Measurements from ENCODE around the gene PLAC1. TPM values are rescaled to one million over a fixed set of nuclear protein-coding genes. Genes with fewer than 3 reads are reported as not detected.

Gene PLAC1
- total and polyA plus RNA-seq, 2 of the 13 experiments (the other 11 are each of a cell fraction or from before 2014, with no cell fraction given), result 0.40 to 2.7 TPM

GRCh38 chrX:134653835-134654234 lies 4.4 kb downstream of the PLAC1 start:
- intact Hi-C loops (cut with micrococcal nuclease; ENCODE audit: unreplicated experiment) (no loop called here), in situ Hi-C loops (cut with HindIII; ENCODE audit: extremely low pct_ligation_motif_present, low pct_unique_long_range_greater_than_20kb) (no loop called here)
- ATAC-seq, result no peak
- Histone ChIP-seq H3K4me1 (ENCODE audit: insufficient read depth, low read length) (no peaks in the 10 kb centered on the region), H3K27ac (ENCODE audit: extremely low read length, insufficient read depth, low read length) (no peak overlapping the region), H3K36me3 (replicated peaks in 1 of 2; ENCODE audit: control insufficient read depth in 1 of 2, insufficient read depth in 2 of 2, low read length in 2 of 2) (no peaks in the 10 kb centered on the region), H4K20me1 (ENCODE audit: insufficient read depth, low read length) (no peaks in the 10 kb centered on the region), H3K4me2 (ENCODE audit: low read depth, low read length) (no peak overlapping the region), H3K9me3 (ENCODE audit: low read length) (no peaks in the 10 kb centered on the region), H3K79me2 (ENCODE audit: insufficient read depth, low read length) (no peaks in the 10 kb centered on the region), H3K4me3 (replicated peaks in 1 of 3; ENCODE audit: insufficient read depth in 1 of 3, low read depth in 2 of 3, low read length in 3 of 3) (no peak overlapping the region), H3K9ac (ENCODE audit: insufficient read depth, low read depth, low read length) (no peak overlapping the region), H2AFZ (ENCODE audit: low read length) (no peak overlapping the region), H3K27me3 (ENCODE audit: control insufficient read depth in 1 of 2, insufficient read depth in 2 of 2, low read length in 2 of 2) (no peaks in the 10 kb centered on the region)
- no CpG with 5 or more reads among the region's 1 CpG for WGBS (ENCODE audit: low lambda C conversion rate)
- CTCF ChIA-PET (ENCODE audit: low intra/inter-chr PET ratio, low total read pairs), result no interaction called here
- no peak for TF ChIP-seq ZNF878 (CRISPR knock-in tag; IDR thresholded peaks at IDR 0.05)
- TF ChIP-seq, protein P1, sequence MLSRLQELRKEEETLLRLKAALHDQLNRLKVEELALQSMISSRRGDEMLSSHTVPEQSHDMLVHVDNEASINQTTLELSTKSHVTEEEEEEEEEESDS (CRISPR knock-in tag; IDR thresholded peaks at IDR 0.05; ENCODE audit: borderline replicate concordance), result no peak
- no peak for TF ChIP-seq ZNF720 (CRISPR knock-in tag; IDR thresholded peaks at IDR 0.05)
- TF ChIP-seq SMAD9 (CRISPR knock-in tag; IDR thresholded peaks at IDR 0.05), result no peak
- TF ChIP-seq ZBTB25 (CRISPR knock-in tag; IDR thresholded peaks at IDR 0.05), result no peak
- no peak for TF ChIP-seq ZNF547 (CRISPR knock-in tag; IDR thresholded peaks at IDR 0.05)
- TF ChIP-seq, protein P2, sequence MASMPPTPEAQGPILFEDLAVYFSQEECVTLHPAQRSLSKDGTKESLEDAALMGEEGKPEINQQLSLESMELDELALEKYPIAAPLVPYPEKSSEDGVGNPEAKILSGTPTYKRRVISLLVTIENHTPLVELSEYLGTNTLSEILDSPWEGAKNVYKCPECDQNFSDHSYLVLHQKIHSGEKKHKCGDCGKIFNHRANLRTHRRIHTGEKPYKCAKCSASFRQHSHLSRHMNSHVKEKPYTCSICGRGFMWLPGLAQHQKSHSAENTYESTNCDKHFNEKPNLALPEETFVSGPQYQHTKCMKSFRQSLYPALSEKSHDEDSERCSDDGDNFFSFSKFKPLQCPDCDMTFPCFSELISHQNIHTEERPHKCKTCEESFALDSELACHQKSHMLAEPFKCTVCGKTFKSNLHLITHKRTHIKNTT (CRISPR knock-in tag; IDR thresholded peaks at IDR 0.05), result no peak
- no peak for TF ChIP-seq SKI (IDR thresholded peaks at IDR 0.05; ENCODE audit: partially characterized antibody)
- TF ChIP-seq SALL1 (CRISPR knock-in tag; IDR thresholded peaks at IDR 0.05), result no peak
- no peak for TF ChIP-seq SPEN (CRISPR knock-in tag; IDR thresholded peaks at IDR 0.05; ENCODE audit: low read depth)
- no TSS peak for BruUV-seq (replicated peaks)
- POLR2A ChIA-PET, result no interaction called here
- FAIRE-seq, result no peak
- DNase-seq (ENCODE audit: low spot score), result no peak

Measured in HepG2 (cell line).